Stimulated activated naive CD4-positive, alpha-beta T cell (primary cell): Measurements from ENCODE around the gene ERVW-1.
"Not testable (repeated sequence)": the region's sequence is repeated elsewhere in the genome, so short reads cannot be mapped to it uniquely, and the experiment has no call there.

Experiments
- DNase-seq, 6 experiments: peaks; one replicate each; lab custom pipeline; 2025; lab: John Stamatoyannopoulos, UW

The ERVW-1 gene

DNA sequence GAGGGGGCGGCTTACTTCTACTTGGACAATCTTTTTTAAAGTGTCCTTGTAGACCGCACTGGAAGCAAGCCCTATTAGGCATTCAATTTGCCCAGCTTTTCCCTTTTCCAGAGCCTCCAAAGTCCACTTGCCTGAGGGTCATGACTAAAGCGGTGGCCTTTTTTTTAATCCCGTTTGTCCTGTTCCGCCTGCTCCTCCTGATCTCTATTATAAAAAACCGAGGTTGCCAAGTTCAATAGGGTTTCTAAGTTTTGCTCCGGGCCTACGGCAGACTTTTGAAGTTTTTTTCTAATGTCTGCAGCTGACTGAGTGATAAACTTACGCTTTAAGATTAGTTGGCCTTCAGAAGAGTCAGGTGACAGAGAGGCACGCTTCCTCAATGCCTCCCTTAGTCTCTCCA is 3.8 kb downstream of the ERVW-1 start:
- DNase-seq, result not testable (repeated sequence)

DNA sequence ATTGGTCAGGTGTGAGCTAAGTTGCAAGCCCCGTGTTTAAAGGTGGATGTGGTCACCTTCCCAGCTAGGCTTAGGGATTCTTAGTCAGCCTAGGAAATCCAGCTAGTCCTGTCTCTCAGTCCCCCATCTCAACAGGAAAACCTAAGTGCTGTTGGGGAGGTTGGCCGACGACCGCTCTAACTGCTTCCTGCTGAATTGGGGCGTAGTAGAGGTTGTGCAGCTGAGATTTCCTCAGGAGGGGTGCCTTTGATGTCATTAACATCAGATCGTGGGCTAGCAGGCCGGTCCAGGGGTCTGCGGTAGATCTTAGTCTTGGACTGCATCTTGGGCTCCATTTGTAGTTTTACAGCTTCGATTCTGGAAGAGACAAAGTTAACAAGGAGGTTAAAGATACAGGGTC is 9.2 kb downstream of the ERVW-1 start:
- not testable (repeated sequence) for DNase-seq

DNA sequence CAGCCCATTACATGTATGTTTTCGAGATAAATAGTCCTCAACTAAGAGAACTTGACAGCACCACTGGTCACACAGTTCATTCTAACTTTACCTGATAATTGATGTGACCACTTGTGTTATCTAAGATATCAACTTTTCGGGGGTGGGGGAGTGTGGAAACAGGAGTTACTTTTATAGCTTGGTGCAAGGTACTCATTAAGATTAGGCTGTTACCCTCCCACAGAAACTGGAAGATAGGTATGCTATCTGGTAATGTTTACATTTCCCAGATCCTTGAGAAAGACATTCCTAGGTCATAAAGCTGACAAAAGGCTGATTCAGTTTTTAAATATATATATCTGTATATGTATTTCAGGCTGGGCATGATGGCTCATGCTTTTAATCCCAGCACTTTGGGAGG is 11.1 kb downstream of the ERVW-1 start:
- DNase-seq, result no peak

- no peak for DNase-seq
Measured at GRCh38 chr7:92464515-92464914, 13.2 kb downstream of the ERVW-1 start.

DNA sequence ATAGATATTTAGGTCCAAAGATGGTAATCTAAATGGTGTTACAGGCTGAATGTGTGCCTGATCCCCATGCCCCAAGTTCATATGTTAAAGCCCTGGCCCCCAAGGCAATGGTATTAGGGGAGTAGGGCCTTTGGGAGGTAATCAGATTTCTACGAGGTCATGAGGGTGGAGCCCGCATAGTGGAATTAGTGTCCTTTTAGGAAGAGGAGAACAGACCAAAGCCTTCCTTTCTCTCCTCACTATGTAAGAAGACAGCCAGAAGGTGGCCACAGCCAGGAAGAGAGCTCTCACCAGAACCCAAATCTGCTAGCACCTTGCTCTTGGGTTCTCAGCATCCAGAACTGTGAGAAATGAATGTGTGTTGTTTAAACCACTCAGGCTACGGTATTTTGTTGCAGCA is 15.2 kb downstream of the ERVW-1 start:
- DNase-seq, result no peak

GRCh38 chr7:92461027-92462003 is 16.4 kb downstream of the ERVW-1 start:
- DNase-seq, result peak in 3 of 6 experiments; percentile 3 to 21 (median 16)

DNA sequence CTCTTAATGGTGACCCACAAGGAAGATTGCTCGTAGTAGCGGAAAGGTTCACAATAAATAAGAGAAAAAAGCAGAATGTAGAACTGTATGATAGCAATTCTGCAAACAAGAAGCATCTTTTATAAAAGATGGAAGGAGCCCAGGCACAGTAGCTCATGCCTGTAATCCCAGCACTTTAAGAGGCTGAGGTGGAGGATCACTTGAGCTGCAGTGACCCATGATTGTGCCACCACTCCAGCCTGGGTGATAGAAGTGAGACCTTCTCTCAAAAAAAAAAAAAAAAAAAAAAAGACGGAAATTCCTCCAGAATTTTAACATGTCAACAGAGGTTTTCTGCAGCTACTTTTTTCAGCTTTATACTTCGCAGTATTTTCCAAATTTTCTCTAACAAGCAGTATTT is 17.2 kb downstream of the ERVW-1 start:
- DNase-seq, result no peak

GRCh38 chr7:92460109-92460508 is 17.6 kb downstream of the ERVW-1 start:
- no peak for DNase-seq

- DNase-seq, result no peak
Measured at GRCh38 chr7:92456236-92456635, 21.5 kb downstream of the ERVW-1 start.

GRCh38 chr7:92451645-92452044 is 26.1 kb downstream of the ERVW-1 start:
- DNase-seq, result no peak

GRCh38 chr7:92448205-92448747 is 29.5 kb downstream of the ERVW-1 start:
- peak; percentile 48 to 81 (median 62) for DNase-seq

GRCh38 chr7:92447345-92448204 is 30.2 kb downstream of the ERVW-1 start, which contains the start of gene GATAD1:
TSS of gene GATAD1 (plus strand) at chr7:92447482. CDS start at chr7:92447730, 248 bp downstream.
- peak; percentile 63 to 88 (median 74) for DNase-seq

- DNase-seq, result no peak
Measured at GRCh38 chr7:92446869-92447344, 30.8 kb downstream of the ERVW-1 start.

DNA sequence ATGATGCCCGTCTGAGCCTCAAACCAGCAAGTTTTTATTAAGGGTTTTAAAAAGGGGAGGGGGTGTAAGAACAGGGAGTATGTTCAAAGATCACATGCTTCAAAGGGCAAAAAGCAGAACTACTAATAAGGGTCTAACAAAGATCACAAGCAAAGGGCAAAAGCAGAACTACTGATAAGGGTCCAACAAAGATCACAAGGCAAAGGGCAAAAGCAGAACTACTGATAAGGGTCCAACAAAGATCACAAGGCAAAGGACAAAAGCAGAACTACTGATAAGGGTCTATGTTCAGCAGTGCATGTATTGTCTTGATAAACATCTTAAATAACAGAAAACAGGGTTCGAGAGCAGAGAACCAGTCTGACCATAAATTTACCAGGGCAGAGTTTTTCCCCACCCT is 35.0 kb downstream of the ERVW-1 start:
- not testable (repeated sequence) for DNase-seq

GRCh38 chr7:92437956-92438491 is 39.7 kb downstream of the ERVW-1 start:
- no peak for DNase-seq

- no peak for DNase-seq
Measured at GRCh38 chr7:92436612-92437445, 40.9 kb downstream of the ERVW-1 start.

DNA sequence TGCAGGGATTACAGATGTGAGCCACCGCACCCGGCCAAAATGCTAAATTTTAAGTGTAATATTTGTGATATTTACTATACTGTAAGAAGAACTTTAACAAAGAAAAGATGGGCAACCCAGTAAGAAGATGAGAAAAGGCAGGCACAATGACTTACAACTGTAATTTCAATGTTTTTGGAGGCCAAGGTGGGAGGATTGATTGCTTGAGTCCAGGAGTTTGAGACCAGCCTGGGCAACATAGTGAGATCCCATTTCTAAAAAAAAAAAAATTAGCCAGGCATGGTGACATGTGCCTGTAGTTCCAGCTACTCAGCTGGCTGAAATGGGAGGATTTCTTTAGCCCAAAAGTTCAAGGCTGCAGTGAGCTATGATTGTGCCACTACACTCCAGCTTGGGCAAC is 42.2 kb downstream of the ERVW-1 start:
- DNase-seq, result no peak

DNA sequence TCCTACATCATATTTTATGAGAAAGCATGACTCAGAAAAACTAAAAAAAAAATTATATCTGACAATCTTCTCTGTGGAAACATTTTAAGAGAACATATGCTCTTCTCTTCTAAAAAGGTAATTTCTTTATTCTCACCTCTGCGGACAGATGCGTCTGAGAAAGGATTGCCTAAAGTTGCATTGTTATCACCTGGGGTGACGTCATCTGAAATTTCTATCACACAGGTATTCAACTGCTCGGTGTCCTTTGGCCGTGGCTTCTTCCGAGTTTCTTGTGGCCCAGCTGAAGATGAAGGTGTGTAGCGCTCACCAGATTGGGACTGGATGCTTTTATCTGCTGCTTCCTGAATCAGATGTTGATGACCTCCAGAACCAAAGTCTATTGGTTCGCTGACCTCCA is 44.7 kb downstream of the ERVW-1 start:
- DNase-seq, result no peak

- no peak for DNase-seq
Measured at GRCh38 chr7:92432299-92432946, 45.3 kb downstream of the ERVW-1 start.

- DNase-seq, result no peak
Measured at GRCh38 chr7:92427193-92427592, 50.6 kb downstream of the ERVW-1 start.
